Mesenchymal stem cell (in vitro differentiated cells and primary cell): ENCODE results near the gene OR4E1.

Source experiments
- DNase-seq: peaks from one replicate; pipeline ENCODE4 v3.0.0-alpha.2; 2013
- H2AFZ ChIP-seq: one replicate; pipeline ENCODE4 v1.6.1; 2013; ENCODE audit warnings: low read depth, mild to moderate bottlenecking, control low read depth, inconsistent platforms, low read length, moderate library complexity
- H2AK5ac ChIP-seq: 2 replicates; pipeline ENCODE4 v1.6.1; 2013; ENCODE audit warnings: low read length, moderate library complexity, mild to moderate bottlenecking, inconsistent platforms; ENCODE audit not compliant: severe bottlenecking
- H2BK120ac ChIP-seq: one replicate; pipeline ENCODE4 v1.6.1; 2013; ENCODE audit warnings: low read depth, mild to moderate bottlenecking, inconsistent platforms, low read length, moderate library complexity
- H2BK12ac ChIP-seq, 2 experiments: one replicate each; pipeline ENCODE4 v1.6.1; 2013; ENCODE audit warnings: inconsistent platforms in 2 of 2, low read length in 2 of 2, mild to moderate bottlenecking in 2 of 2, moderate library complexity in 2 of 2, control low read depth in 1 of 2
- H2BK15ac ChIP-seq: one replicate; pipeline ENCODE4 v1.6.1; 2013; ENCODE audit warnings: mild to moderate bottlenecking, low read depth, inconsistent platforms; ENCODE audit not compliant: poor library complexity, severe bottlenecking
- H2BK5ac ChIP-seq: 2 replicates; pipeline ENCODE4 v1.6.1; 2013; ENCODE audit warnings: low read depth, mild to moderate bottlenecking, low read length, control low read depth, inconsistent platforms; ENCODE audit not compliant: poor library complexity, severe bottlenecking
- H3K14ac ChIP-seq, 2 experiments: one replicate each; pipeline ENCODE4 v1.6.1; 2013; ENCODE audit warnings: inconsistent platforms in 2 of 2, low read length in 2 of 2, control low read depth in 1 of 2, mild to moderate bottlenecking in 1 of 2, moderate library complexity in 1 of 2
- H3K18ac ChIP-seq, 2 experiments: one replicate each; pipeline ENCODE4 v1.6.1; 2013; ENCODE audit warnings: inconsistent platforms in 2 of 2, low read length in 2 of 2, control low read depth in 1 of 2, low read depth in 1 of 2, mild to moderate bottlenecking in 1 of 2
- H3K23ac ChIP-seq, 2 experiments: one replicate each; pipeline ENCODE4 v1.6.1; 2013; ENCODE audit warnings: inconsistent platforms in 2 of 2, low read length in 2 of 2, mild to moderate bottlenecking in 2 of 2, moderate library complexity in 2 of 2, control low read depth in 1 of 2
- H3K27ac ChIP-seq: 2 replicates; pipeline ENCODE4 v1.5.1; 2013; ENCODE audit warnings: mild to moderate bottlenecking, moderate library complexity, low read length, control low read depth, inconsistent platforms; ENCODE audit not compliant: poor library complexity, severe bottlenecking
- H3K27me3 ChIP-seq, 2 experiments: 2 replicates each; pipeline versions ENCODE4 v1.6.1 to v1.7.0; 2013; ENCODE audit warnings: low read length in 2 of 2, mild to moderate bottlenecking in 2 of 2, moderate library complexity in 2 of 2, control low read depth in 1 of 2, inconsistent platforms in 1 of 2; ENCODE audit not compliant: control insufficient read depth in 1 of 2, insufficient read depth in 1 of 2
- H3K36me3 ChIP-seq, 2 experiments: 2 replicates each; pipeline versions ENCODE4 v1.6.1 to v1.7.0; 2013; ENCODE audit warnings: low read length in 2 of 2, control low read depth in 1 of 2, inconsistent platforms in 1 of 2, low read depth in 1 of 2, mild to moderate bottlenecking in 1 of 2; ENCODE audit not compliant: insufficient read depth in 2 of 2, control insufficient read depth in 1 of 2
- H3K4ac ChIP-seq, 2 experiments: one replicate each; pipeline ENCODE4 v1.6.1; 2013; ENCODE audit warnings: inconsistent platforms in 2 of 2, low read length in 2 of 2, mild to moderate bottlenecking in 2 of 2, moderate library complexity in 2 of 2, control low read depth in 1 of 2, low read depth in 1 of 2
- H3K4me1 ChIP-seq: 2 replicates; pipeline ENCODE4 v1.6.1; 2013; ENCODE audit warnings: low read depth, low read length, control low read depth; ENCODE audit not compliant: control insufficient read depth, insufficient read depth
- H3K4me2 ChIP-seq: 2 replicates; pipeline ENCODE4 v1.6.1; 2013; ENCODE audit warnings: low read length, mild to moderate bottlenecking, inconsistent platforms; ENCODE audit not compliant: poor library complexity, severe bottlenecking
- H3K4me3 ChIP-seq, 2 experiments: 2 replicates each; pipeline versions ENCODE4 v1.5.1 to v1.7.0; 2013; ENCODE audit warnings: low read length in 2 of 2, mild to moderate bottlenecking in 2 of 2, control low read depth in 1 of 2, low read depth in 1 of 2; ENCODE audit not compliant: insufficient read depth in 1 of 2
- H3K79me1 ChIP-seq: replicated peaks from 2 replicates; pipeline ENCODE4 v1.6.1; 2013; ENCODE audit warnings: mild to moderate bottlenecking, control low read depth, low read length, inconsistent platforms; ENCODE audit not compliant: poor library complexity, severe bottlenecking
- H3K9ac ChIP-seq: 2 replicates; pipeline ENCODE4 v1.7.0; 2013; ENCODE audit warnings: mild to moderate bottlenecking, low read length, moderate library complexity
- H3K9me3 ChIP-seq: 2 replicates; pipeline ENCODE4 v1.7.0; 2013; ENCODE audit warnings: mild to moderate bottlenecking, low read length; ENCODE audit not compliant: control insufficient read depth
- H4K8ac ChIP-seq: one replicate; pipeline ENCODE4 v1.6.1; 2013; ENCODE audit warnings: inconsistent platforms, mild to moderate bottlenecking, low read length, moderate library complexity
- H4K91ac ChIP-seq: one replicate; pipeline ENCODE4 v1.6.1; 2013; ENCODE audit warnings: mild to moderate bottlenecking, low read length, inconsistent platforms
- WGBS: methylation state at CpG from one replicate; pipeline ENCODE4 v1.1.7; 2013; ENCODE audit warnings: mixed read lengths; 5-methylcytosine and 5-hydroxymethylcytosine counted together

Gene OR4E1

DNA sequence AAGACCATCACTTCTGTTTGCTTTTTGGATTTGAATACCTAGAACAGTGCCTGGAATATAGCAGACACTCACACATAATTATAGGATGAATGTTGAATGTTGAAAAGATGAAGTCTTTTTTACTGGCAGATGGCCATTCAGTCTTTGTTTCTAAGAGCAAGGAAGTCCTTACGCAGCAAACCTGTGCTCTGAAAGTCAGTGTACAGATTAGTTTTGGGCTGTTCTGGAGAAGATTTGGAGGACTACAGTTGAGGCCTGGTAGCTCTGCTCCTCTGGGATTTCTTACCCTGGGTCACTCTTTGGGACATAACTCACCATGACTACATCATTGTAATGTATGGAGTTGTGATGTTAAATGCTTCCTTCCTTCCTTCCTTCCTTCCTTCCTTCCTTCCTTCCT, 16.6 kb downstream of the OR4E1 start:
- 64% methylated on average over 1 of the region's 1 CpG for WGBS
- no peaks in the 10 kb centered on the region for H3K4me1 ChIP-seq
- H2BK12ac ChIP-seq = no peak overlapping the region
- DNase-seq = no peak
- no peak overlapping the region for H3K14ac ChIP-seq
- no peak overlapping the region for H2AFZ ChIP-seq
- no peak overlapping the region for H3K4me3 ChIP-seq
- no peak overlapping the region for H4K8ac ChIP-seq
- no peak overlapping the region for H3K27ac ChIP-seq
- H3K79me1 ChIP-seq = no peaks in the 10 kb centered on the region
- H3K36me3 ChIP-seq = no peaks in the 10 kb centered on the region
- H2BK5ac ChIP-seq = no peak overlapping the region
- H3K4ac ChIP-seq = no peak overlapping the region
- no peak overlapping the region for H2AK5ac ChIP-seq
- no peak overlapping the region for H2BK120ac ChIP-seq
- H3K9me3 ChIP-seq = no peaks in the 10 kb centered on the region
- no peak overlapping the region for H4K91ac ChIP-seq
- no peaks in the 10 kb centered on the region for H3K27me3 ChIP-seq
- H3K4me2 ChIP-seq = no peak overlapping the region
- H3K18ac ChIP-seq = no peak overlapping the region
- no peak overlapping the region for H3K9ac ChIP-seq
- no peak overlapping the region for H2BK15ac ChIP-seq
- H3K23ac ChIP-seq = no peak overlapping the region

DNA sequence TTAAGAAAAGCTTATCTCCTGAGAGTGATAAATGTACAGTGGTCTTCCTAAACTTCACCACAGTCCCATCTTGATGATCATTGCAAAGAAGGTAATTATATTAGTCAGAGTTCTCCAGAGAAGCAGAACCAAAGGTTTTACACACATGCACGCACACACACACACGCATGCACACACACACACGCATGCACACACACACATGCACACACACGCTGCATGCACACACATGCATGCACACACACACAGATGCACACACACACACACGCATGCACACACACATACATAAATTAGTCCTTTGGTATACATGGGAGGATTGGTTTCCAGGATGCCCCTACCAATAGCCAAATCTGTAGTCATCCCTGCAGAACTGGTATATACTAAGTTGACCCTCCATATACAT, 19.4 kb downstream of the OR4E1 start:
- Histone ChIP-seq H2AFZ (peak overlapping the region; percentile 27), H3K14ac (peak overlapping the region in 1 of 2 experiments; percentile 96), H3K4me3 (no peak overlapping the region), H3K4ac (no peak overlapping the region), H3K23ac (no peak overlapping the region), H2AK5ac (no peak overlapping the region), H3K27ac (no peak overlapping the region), H2BK120ac (no peak overlapping the region), H3K9ac (no peak overlapping the region), H2BK5ac (no peak overlapping the region), H3K18ac (peak overlapping the region in 1 of 2 experiments; percentile 73), H4K91ac (no peak overlapping the region), H3K79me1 (no peaks in the 10 kb centered on the region), H3K27me3 (no peaks in the 10 kb centered on the region), H3K36me3 (no peaks in the 10 kb centered on the region), H2BK12ac (no peak overlapping the region), H2BK15ac (no peak overlapping the region), H3K4me1 (no peaks in the 10 kb centered on the region), H3K4me2 (no peak overlapping the region), H4K8ac (no peak overlapping the region), H3K9me3 (no peaks in the 10 kb centered on the region)
- no peak for DNase-seq
- WGBS = 89% methylated on average over 5 of the region's 5 CpGs

DNA sequence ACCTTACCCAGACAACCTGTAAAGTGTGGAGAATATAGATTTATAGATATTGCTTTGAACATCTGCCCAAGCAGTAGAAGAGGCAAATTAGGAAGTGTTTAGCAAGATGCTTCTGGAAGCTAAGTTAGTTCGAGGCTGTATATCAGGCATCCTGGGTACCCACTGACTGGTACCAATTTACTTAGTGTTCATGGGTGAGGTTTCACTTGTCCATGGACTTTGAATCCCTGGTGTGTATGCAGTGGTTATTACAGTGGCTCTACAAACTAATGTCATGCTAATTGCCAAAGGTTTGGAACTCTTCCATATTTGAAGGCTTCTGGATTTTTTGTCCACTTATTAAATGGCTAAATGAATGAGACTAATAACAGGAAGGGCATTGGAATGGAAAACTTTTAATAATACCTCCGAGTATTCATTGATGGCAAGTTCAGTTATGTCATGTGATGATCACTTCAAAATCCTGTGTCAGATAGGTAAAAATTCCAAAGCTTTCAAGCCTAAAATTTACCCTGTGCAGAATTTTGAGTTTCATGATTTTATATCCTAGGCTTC, 20.2 kb downstream of the OR4E1 start, which contains the start of gene OR4E2:
Gene OR4E2 (plus strand): TSS at position 505 of the 555 bp plus-strand sequence. CDS start 11,248 bp downstream, outside the sequence.
- Histone ChIP-seq H3K9me3 (no peaks in the 10 kb centered on the region), H3K79me1 (no peaks in the 10 kb centered on the region), H3K4me3 (no peak within 1 kb of the TSS), H2AFZ (peak within 1 kb of the TSS; percentile 27), H3K18ac (peak within 1 kb of the TSS in 1 of 2 experiments; percentile 73), H3K9ac (no peak within 1 kb of the TSS), H3K4me1 (no peaks in the 10 kb centered on the region), H2BK5ac (no peak within 1 kb of the TSS), H2AK5ac (no peak within 1 kb of the TSS), H2BK15ac (no peak within 1 kb of the TSS), H2BK120ac (no peak within 1 kb of the TSS), H3K14ac (peak within 1 kb of the TSS in 1 of 2 experiments; percentile 96), H3K4me2 (no peak within 1 kb of the TSS), H3K27me3 (no peaks in the 10 kb centered on the region), H4K8ac (no peak within 1 kb of the TSS), H3K27ac (no peak within 1 kb of the TSS), H4K91ac (no peak within 1 kb of the TSS), H3K36me3 (no peaks in the 10 kb centered on the region), H3K23ac (no peak within 1 kb of the TSS), H2BK12ac (no peak within 1 kb of the TSS), H3K4ac (no peak within 1 kb of the TSS)
- DNase-seq = no peak
- WGBS = 94% methylated on average over 2 of the region's 2 CpGs

DNA sequence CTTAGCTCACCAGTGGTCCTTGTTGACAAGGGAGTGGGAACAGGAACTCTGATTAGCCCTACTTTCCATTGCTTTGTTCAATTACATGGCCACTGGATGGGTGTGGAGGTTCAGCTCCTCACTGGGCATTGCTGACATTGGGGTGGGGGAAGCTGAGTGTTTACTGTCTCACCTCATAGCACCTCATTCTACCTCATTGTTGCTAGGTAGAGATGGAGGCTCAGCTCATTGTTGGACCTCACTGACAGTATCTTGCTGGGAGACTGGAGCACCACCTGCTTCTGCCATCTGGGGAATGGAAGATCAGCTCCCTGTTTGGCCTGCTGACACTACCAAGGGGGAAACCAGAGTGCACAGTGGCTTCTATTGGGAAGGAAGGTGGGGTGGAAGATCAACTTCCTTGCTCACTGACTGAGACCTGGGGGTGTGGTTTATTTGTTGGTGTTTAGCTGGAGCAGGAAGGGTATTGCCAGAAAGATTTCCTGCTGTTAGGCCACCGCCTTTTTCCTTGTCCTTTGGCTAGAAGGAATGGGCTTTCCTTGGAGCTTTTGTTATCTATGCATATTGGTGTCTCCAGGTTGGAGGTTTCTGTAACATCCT, 21.3 kb downstream of the OR4E1 start:
- Histone ChIP-seq H3K4ac (no peak overlapping the region), H2BK12ac (no peak overlapping the region), H4K91ac (no peak overlapping the region), H3K9me3 (no peaks in the 10 kb centered on the region), H4K8ac (no peak overlapping the region), H3K27ac (no peak overlapping the region), H3K4me2 (no peak overlapping the region), H3K14ac (peak overlapping the region in 1 of 2 experiments; percentile 81), H2AFZ (no peak overlapping the region), H3K27me3 (no peaks in the 10 kb centered on the region), H3K79me1 (no peaks in the 10 kb centered on the region), H3K36me3 (no peaks in the 10 kb centered on the region), H2AK5ac (no peak overlapping the region), H2BK120ac (no peak overlapping the region), H2BK15ac (no peak overlapping the region), H3K18ac (no peak overlapping the region), H2BK5ac (no peak overlapping the region), H3K9ac (no peak overlapping the region), H3K4me1 (no peaks in the 10 kb centered on the region), H3K23ac (no peak overlapping the region), H3K4me3 (no peak overlapping the region)
- DNase-seq = no peak
- 40% methylated on average over 1 of the region's 1 CpG for WGBS
